PC-3 (cell line): ENCODE measurements around the gene PDX1.

Experiments used
- CTCF ChIP-seq: fragments of 300-600 bp; sonication (generic); conservative IDR thresholded peaks from 2 replicates; pipeline ENCODE4 v1.5.1; 2017; ENCODE audit warnings: antibody characterized with exemption, low read depth, mild to moderate bottlenecking, low read length
- EZH2 ChIP-seq: fragments of 300-600 bp; sonication (generic); IDR thresholded peaks from one replicate; pipeline ENCODE4 v1.6.1; 2017; ENCODE audit warnings: antibody characterized with exemption, mild to moderate bottlenecking, low read length; ENCODE audit not compliant: unreplicated experiment

DNA sequence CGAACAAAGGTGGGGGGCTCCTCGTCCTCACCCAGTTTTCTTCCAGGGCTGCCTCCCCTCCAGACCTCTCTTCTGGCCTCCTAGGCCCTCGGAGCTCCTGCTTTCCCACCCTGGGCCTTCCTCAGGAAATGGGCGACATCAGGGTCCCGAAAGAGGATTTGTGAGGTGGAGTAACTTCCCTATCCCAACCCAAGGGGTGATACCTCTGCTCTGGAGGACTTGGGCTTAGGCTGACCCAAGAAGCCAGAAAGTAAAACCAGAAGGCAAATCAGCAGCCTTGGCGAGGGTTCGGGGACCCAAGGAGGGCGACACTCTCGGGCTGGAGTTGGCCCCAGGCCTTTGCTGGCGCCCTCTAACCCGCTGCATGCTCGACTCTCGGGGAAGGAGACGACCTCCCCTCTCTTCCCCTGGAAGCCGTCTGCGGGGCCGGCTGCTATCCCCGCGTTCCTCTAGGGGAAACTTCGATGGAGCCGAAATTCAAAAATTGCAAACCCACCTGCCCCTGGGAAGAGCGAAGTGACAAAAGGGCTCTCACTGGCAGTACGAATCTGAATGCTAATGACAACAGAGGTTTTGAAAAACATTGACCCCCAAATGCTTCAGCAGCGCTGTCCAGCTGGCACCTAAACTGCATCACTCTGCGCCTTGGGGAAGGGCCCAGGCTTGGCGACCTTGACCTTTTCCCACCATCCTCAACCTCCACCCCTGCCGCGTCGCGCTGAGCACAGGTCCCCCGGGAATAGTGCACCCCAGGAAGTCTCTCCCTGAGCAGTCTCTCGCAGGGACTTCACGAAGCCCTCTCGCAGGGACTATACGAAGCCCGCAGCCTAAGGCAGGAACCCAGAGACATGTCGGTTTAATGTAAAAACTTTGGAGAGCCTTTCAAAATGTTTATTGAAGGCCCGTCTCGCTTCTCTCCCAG lies 2.4 kb downstream of the PDX1 start:
- TF ChIP-seq CTCF (no peak), EZH2 (no peak)
